SK-N-MC (cell line): Measurements from ENCODE around the gene FSTL4.

Source experiments
- EZH2 ChIP-seq: fragments of 200-600 bp; sonication (generic); IDR thresholded peaks from one replicate; pipeline ENCODE4 v1.6.1; 2017; ENCODE audit warnings: antibody characterized with exemption
- FOXP2 ChIP-seq: optimal IDR thresholded peaks from 2 replicates; pipeline ENCODE3; 2011; ENCODE audit warnings: mild to moderate bottlenecking, moderate library complexity; ENCODE audit not compliant: insufficient read depth; ENCODE audit errors: extremely low read length, control extremely low read depth
- POLR2AphosphoS5 ChIP-seq: IDR thresholded peaks from 2 replicates; pipeline ENCODE4 v1.6.1; 2012; ENCODE audit warnings: mild to moderate bottlenecking, low read depth, low read length, borderline replicate concordance

DNA sequence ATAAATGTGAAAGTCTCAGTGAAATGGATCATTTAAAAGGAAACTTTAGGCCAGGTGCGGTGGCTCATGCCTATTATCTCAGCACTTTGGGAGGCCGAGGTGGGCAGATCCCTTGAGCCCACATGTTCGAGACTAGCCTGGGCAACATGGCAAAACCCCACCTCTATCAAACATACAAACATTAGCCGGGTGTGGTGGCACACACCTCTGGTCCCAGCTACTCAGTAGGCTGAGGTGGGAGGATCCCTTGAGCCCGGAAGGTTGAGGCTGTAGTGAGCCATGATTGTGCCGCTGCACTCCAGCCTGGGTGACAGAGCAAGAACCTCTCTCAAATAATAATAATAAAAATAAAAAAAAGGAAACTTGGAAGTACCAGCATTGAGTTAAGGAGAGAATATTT lies 384.4 kb downstream of the FSTL4 start:
- TF ChIP-seq POLR2AphosphoS5 (no peak), EZH2 (no peak), FOXP2 (no peak)
